ENCODE results near the gene KRT79.

Gene KRT79

DNA sequence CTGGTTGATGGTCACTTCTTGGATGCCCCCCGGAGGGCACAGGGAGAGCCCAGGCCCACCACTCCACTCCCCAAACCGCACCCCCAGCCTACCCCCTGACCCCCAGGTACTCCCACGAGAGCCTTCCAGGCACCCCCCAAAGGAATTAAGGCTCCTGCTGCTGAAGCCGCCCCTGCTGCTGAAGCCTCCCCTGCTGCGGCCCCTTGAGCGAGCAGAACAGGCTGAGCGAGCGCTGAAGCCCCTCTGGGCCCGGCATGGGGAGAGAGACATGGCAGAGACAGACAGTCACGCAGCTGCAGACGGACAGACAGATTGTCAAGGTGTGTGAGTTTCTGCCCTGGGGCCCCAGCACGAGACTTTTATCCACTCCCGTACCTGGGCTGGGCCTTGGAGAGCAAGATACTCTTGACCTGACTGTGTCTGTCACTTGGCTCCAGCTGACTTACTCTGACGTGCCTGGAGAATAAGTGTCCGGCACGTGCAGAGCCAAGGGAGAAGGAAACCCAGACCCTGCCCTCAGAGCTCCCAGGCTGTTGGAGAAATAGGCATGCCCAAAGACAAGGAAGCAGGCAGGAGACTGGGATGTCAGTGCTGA, 14.6 kb upstream of the KRT79 start, which contains the start of gene KRT78:
Gene KRT78 (minus strand): TSS at position 334 of the 595 bp plus-strand sequence. CDS start 64 bp downstream, at position 270.
- intact Hi-C loops (cut with micrococcal nuclease) = no loop called here
- Mint-ChIP-seq H3K4me3 (no peak within 1 kb of the TSS), H3K27ac (no peak within 1 kb of the TSS), H3K36me3 (ENCODE audit: low read depth) (no peaks in the 10 kb centered on the region), H3K4me1 (ENCODE audit: low read depth) (peaks cover 6% of the 10 kb centered on the region), H3K27me3 (peaks cover 23% of the 10 kb centered on the region), H3K9me3 (no peaks in the 10 kb centered on the region)

DNA sequence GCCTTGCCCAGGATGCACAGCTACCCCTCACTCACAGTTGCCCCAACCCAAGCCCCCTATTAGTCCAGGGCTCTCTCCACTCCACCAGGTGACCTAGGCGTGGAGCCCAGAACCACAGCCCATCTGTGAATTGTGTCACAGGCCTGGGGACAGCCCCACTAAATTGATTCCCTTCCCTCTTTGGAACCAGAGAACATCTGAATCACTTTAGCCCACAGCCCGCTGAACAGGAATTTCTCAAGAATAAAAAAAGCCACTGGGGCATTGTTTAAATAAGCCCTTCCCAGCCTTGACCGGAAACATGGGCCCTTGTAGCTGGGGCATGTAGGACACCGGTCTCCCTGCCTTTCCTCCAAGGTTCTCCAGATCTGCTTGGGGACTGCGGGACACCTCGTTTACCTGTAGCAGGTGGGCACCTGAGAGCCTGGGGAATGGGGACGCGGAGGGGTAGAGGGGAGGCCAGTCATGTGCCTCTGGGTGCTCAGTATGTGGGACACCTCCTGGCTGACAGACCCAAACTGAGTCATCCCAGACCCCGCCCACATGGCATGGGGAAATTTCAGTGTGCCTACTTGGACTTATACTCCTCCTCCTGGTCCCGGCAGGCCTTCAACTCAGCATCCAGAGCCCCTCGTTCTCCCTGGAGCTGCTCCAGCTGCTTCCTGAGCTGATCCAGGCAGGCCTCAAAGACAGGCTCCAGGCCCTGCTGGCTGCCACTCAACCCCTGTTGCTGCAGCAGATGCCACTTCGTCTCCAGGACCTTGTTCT, 13.4 kb upstream of the KRT79 start:
- Mint-ChIP-seq H3K4me3 (no peak overlapping the region), H3K36me3 (ENCODE audit: low read depth) (no peaks in the 10 kb centered on the region), H3K27me3 (peaks cover 24% of the 10 kb centered on the region), H3K27ac (no peak overlapping the region), H3K9me3 (no peaks in the 10 kb centered on the region), H3K4me1 (ENCODE audit: low read depth) (peaks cover 8% of the 10 kb centered on the region)
- intact Hi-C loops (cut with micrococcal nuclease) = no loop called here

DNA sequence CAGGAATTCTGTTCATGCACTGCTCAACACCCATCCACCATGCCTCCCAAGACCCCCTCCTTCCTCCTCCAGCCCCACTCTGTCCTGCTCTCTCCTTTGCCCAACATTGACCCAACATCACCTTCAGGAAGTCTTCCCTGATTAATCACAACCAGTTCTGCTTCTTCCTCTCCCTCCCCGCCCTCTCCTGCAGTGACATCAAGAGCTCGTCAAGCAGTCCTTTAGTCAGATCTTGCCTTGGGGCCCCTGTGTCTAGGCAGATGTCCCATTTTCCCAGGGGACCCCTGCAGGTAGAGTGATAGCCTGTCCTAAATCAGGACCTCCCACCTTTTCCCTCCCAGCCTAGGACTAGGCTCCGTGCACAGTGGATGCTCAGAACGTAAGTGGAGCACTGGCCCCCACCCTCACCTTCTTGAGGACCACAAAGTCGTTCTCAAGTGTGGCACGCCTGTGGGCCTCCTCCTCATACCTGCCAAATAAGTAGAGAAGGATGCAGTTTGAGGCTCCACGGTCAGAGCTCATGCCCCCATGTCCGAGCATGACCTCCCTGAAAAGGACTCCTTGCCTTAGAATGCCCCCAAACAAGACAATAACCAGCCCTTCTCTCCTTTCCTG, 12.4 kb upstream of the KRT79 start:
- intact Hi-C loops (cut with micrococcal nuclease) = no loop called here
- H3K27ac Mint-ChIP-seq = no peak overlapping the region
- H3K9me3 Mint-ChIP-seq = no peaks in the 10 kb centered on the region
- no peaks in the 10 kb centered on the region for H3K36me3 Mint-ChIP-seq (ENCODE audit: low read depth)
- peaks cover 21% of the 10 kb centered on the region for H3K27me3 Mint-ChIP-seq
- H3K4me1 Mint-ChIP-seq (ENCODE audit: low read depth) = peaks cover 12% of the 10 kb centered on the region
- no peak overlapping the region for H3K4me3 Mint-ChIP-seq

DNA sequence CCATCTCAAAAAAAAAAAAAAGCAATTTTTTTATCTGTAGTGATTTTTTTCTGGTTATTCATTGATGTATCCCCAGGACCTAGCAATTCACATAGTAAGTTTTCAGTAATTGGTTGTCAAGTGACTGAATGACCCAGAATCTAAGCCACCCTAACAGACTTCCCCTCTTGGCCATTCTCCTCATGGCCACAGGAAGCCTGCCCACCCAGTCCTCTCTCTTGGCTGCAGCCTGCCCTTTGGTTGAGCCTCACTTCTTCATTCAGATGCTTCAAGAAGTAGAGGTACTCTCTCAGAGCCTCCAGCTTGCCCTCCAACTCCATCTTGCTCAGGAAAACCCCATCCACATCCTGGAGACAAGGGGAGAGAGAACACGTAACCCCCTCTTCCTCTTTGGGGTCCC, 11.8 kb upstream of the KRT79 start:
- peaks cover 18% of the 10 kb centered on the region for H3K27me3 Mint-ChIP-seq
- intact Hi-C loops (cut with micrococcal nuclease) = no loop called here
- no peak overlapping the region for H3K4me3 Mint-ChIP-seq
- peaks cover 12% of the 10 kb centered on the region for H3K4me1 Mint-ChIP-seq (ENCODE audit: low read depth)
- H3K9me3 Mint-ChIP-seq = no peaks in the 10 kb centered on the region
- no peak overlapping the region for H3K27ac Mint-ChIP-seq
- H3K36me3 Mint-ChIP-seq (ENCODE audit: low read depth) = no peaks in the 10 kb centered on the region

DNA sequence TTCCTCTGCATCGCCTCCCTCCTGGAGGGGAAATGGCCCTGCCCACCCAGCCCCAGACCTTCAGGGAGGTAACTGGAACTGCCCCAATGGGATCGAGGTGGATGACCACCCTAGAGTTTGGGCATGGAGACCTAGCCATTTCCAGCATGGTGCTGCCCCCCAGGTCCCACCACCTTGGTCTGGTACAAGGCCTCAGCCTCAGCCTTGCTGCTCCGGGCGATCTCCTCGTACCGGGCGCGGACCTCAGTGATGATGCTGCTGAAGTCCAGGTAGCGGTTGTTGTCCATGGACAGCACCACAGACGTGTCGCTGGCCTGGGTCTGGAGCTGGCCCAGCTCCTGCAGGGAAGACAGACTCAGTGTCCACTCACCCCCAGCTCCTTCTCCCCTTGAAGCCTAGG, 10.3 kb upstream of the KRT79 start:
- Mint-ChIP-seq H3K4me3 (no peak overlapping the region), H3K27me3 (peaks cover 27% of the 10 kb centered on the region)
- intact Hi-C loops (cut with micrococcal nuclease) = no loop called here

DNA sequence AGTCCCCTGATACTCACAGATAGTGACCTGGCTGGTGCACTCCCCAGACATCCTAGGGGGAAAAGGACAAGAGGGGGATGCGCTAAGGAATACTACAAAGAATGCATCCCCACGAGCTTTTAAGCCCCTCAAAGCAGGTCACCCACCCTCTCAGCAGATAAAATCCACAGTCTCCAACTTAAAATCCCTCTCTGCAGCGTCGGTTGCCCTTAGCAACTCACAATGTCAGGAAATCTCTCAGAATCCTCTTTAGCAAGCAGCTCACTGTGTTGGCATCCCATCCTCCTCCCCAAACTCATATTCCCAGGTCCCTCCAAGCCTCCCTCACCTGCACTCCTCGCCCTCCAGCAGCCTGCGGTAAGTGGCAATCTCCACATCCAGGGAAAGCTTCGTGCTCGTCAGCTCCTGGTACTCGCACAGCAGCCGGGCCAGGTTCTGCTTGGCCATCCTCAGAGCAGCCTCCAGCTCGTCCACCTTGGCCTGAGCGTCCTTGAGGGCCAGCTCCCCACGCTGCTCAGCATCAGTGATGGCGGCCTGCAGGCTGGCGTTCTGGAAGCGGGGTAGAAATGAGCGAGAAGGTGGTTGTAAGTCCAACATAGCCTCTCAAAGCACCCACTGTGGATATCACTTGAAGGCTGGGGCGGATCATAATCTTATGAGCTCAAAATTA, 5.5 kb upstream of the KRT79 start:
- no peaks in the 10 kb centered on the region for H3K36me3 Mint-ChIP-seq (ENCODE audit: low read depth)
- H3K4me1 Mint-ChIP-seq (ENCODE audit: low read depth) = peaks cover 32% of the 10 kb centered on the region
- peaks cover 35% of the 10 kb centered on the region for H3K27me3 Mint-ChIP-seq
- no peak overlapping the region for H3K4me3 Mint-ChIP-seq
- intact Hi-C loops (cut with micrococcal nuclease) = no loop called here
- H3K9me3 Mint-ChIP-seq = no peaks in the 10 kb centered on the region
- no peak overlapping the region for H3K27ac Mint-ChIP-seq

More for the DNA sequence above, 10.3 kb upstream of the KRT79 start:
- Mint-ChIP-seq H3K9me3 (no peaks in the 10 kb centered on the region), H3K36me3 (ENCODE audit: low read depth) (no peaks in the 10 kb centered on the region), H3K4me1 (ENCODE audit: low read depth) (peaks cover 12% of the 10 kb centered on the region), H3K27ac (no peak overlapping the region)

DNA sequence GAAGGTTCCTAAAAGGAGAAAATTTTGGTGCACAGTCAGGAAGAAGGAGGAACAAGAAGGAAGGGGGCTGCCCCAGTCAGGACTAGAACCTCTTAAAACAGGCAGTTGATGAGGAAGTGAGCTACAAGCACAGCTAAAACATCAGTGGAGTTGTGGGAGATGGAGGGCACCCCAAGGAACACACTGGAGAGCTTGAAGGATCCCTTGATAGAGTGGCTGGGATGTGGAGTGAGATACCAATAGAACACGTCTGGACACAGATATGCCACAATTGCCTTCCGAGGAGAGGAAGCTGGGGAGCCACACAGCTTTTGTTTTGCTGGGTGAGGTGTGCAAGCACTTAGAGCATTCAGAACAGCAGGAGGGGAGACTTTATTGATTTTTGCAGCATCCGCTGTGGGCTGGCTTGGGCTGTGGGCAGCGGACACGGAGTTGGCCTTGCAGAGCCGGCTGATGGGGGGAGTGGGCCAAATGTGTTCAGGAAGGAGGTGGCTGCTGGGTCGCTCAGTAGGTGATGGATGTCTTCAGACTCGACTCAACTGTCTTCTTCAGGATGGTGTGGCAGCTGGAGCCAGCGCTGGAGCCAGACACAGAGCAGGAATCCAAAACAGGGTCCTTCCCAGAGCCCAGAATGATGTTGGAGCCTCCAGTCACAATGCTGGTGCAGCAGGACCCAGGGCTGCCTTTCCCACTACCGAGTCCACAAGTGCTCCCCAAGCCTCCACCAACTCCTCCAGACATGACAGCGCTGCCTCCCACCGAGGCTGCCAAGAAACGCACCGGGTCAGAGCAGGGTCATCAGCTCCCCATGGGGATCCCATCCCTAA, 4.7 kb upstream of the KRT79 start:
- no peak overlapping the region for H3K27ac Mint-ChIP-seq

DNA sequence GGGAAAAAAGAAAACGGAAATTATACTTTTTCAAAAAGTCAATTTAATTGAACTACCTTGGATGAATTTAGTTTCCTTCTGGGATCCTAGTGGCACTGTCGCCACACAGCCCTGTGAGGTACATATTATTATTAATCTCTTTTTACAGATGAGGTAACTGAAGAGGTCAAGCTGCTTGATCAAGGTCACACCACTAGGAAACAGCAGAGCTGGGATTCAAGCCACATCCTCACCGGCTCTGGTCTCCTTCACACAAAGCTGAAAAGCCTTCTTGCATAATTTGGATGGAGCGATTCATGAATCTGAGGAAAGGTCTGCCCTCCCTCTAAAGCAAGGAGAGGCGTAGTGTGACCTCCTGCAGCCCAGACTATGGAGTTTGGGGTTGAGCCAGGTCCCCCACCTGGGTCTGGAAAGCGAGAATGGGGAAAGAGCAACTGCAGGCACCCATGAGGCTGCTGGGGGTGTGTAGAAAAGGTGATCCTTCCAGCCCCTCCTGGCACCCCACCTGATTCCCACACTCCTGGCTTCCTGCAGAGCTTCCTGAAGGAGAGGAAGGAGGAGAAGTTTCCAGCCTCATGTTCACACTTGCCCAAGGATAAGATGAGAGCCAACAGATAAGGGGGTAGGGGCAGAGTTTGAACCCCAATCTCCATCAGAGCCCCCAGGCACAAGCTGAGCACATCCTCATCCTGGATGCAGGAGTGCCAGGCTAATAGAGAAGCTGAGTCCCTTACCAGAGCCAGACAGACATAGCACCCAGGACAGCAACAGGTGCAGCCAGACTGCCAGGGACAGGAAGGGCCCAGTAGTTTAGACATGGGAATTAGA, 3.9 kb upstream of the KRT79 start:
- Mint-ChIP-seq H3K4me3 (no peak overlapping the region), H3K4me1 (ENCODE audit: low read depth) (peaks cover 32% of the 10 kb centered on the region), H3K27me3 (peaks cover 34% of the 10 kb centered on the region), H3K9me3 (no peaks in the 10 kb centered on the region), H3K27ac (no peak overlapping the region), H3K36me3 (ENCODE audit: low read depth) (no peaks in the 10 kb centered on the region)
- intact Hi-C loops (cut with micrococcal nuclease) = no loop called here

More for the DNA sequence above, 4.7 kb upstream of the KRT79 start:
- Mint-ChIP-seq H3K4me3 (no peak overlapping the region), H3K9me3 (no peaks in the 10 kb centered on the region), H3K36me3 (ENCODE audit: low read depth) (no peaks in the 10 kb centered on the region), H3K4me1 (ENCODE audit: low read depth) (peaks cover 32% of the 10 kb centered on the region), H3K27me3 (peaks cover 35% of the 10 kb centered on the region)
- intact Hi-C loops (cut with micrococcal nuclease) = no loop called here

DNA sequence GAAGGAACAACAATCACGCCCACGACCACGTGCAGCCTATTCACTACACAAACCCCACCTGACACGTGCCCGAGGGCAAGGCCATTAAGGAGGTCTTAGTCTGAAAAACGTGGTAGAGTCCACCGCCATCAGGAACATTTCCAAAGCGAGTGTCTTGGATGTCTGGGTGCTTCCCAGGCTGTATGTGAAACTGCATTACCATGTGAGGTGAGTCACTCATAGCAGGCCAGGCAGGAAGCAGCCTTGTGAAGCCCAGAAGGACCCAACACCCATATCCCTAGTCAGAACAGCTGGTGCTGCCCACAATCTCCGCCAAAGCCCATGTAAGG, 3.3 kb upstream of the KRT79 start:
- Mint-ChIP-seq H3K4me1 (ENCODE audit: low read depth) (peaks cover 28% of the 10 kb centered on the region), H3K27ac (no peak overlapping the region), H3K4me3 (no peak overlapping the region), H3K9me3 (no peaks in the 10 kb centered on the region), H3K27me3 (peaks cover 30% of the 10 kb centered on the region), H3K36me3 (ENCODE audit: low read depth) (no peaks in the 10 kb centered on the region)
- intact Hi-C loops (cut with micrococcal nuclease) = no loop called here

DNA sequence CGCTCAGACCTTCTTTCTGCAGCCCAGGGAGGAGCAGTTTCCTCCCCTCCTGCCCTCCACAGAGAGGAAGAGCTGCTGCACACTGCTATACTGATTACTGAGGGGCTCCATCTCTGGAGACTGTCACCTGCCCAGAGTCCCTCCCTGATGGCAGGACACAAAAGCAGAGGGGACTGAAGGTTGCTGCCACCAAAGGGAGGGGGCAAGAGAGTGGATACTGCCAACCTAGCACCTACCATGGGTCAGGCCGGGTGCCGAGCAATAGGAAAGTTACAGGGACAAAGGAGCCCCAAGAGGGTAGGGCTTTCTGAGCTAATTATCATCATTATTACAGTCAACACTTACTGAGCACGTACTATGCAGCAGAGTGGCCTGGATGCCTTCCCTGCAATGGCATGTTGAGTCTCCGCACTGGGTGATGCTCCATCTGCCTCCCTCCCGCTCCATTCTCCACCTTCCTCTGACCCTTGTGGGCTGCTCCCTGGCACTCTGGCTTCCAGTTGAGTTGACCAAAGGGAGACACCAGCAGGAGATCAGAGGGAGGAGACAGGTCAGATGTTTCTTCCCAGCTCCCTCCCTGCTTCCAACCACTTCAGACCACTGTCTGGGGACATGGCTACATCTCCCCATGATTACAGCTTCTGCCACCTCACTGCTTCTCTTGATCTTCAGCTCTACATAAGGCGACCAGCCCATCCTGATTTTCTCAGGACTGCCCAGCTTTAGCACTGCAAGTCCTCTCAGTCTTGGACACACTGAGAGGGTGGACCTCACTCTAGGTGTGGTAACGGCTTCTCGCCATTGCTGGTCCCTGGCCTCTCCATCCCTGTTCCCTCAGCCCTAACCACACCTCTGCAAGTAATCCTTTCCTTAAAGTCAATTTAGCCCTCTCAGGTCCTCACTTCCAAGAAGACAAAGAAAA, 2.6 kb upstream of the KRT79 start:
- H3K36me3 Mint-ChIP-seq (ENCODE audit: low read depth) = no peaks in the 10 kb centered on the region
- no peaks in the 10 kb centered on the region for H3K9me3 Mint-ChIP-seq
- peaks cover 29% of the 10 kb centered on the region for H3K27me3 Mint-ChIP-seq
- H3K27ac Mint-ChIP-seq = no peak overlapping the region
- intact Hi-C loops (cut with micrococcal nuclease) = no loop called here
- H3K4me1 Mint-ChIP-seq (ENCODE audit: low read depth) = peaks cover 25% of the 10 kb centered on the region
- no peak overlapping the region for H3K4me3 Mint-ChIP-seq

DNA sequence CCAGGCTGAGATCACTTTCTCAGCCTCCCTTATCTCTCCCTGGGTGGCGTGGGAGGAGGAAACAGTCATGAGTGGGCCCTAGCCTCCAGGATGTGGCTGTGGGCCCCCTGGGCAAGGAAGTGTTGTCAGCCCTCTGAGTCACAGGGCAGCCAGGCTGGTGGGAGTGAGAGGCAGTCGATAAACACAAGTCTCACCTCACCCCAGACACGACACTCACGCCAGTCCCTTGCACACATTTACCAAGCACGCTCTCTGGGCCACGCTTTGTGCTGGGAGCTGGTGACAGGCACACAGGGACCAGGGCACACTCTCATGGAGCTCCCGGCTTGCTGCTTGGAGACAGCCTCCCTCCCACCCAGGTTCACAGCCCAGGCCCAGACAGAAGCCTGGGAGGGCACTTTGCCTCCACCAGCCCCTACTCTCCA, 1.9 kb upstream of the KRT79 start:
- Mint-ChIP-seq H3K27me3 (peaks cover 28% of the 10 kb centered on the region), H3K36me3 (ENCODE audit: low read depth) (no peaks in the 10 kb centered on the region), H3K9me3 (no peaks in the 10 kb centered on the region), H3K27ac (no peak overlapping the region), H3K4me3 (no peak overlapping the region), H3K4me1 (ENCODE audit: low read depth) (peaks cover 25% of the 10 kb centered on the region)
- intact Hi-C loops (cut with micrococcal nuclease) = no loop called here

All from dendritic cell treated with granulocyte-macrophage colony-stimulating factor and Interleukin-4, amounts not matched to agents 40 ng/mL and 50 ng/mL, for 4 days (primary cell).